ENCODE measurements around the gene HIP1R. TPM values are rescaled to one million over a fixed set of nuclear protein-coding genes. Genes with fewer than 3 reads are reported as not detected.

HIP1R gene
- total RNA-seq, 1 donor from 2014 or later = 77.4 TPM

GRCh38 chr12:122860040-122860853 is 25.0 kb downstream of the HIP1R start:
- peak; percentile 91 for DNase-seq (ENCODE audit: low spot score)

GRCh38 chr12:122860854-122861586 is 25.8 kb downstream of the HIP1R start:
- DNase-seq (ENCODE audit: low spot score) = no peak

- no peak for DNase-seq (ENCODE audit: low spot score)
Measured at GRCh38 chr12:122861587-122861970, 26.3 kb downstream of the HIP1R start.

DNA sequence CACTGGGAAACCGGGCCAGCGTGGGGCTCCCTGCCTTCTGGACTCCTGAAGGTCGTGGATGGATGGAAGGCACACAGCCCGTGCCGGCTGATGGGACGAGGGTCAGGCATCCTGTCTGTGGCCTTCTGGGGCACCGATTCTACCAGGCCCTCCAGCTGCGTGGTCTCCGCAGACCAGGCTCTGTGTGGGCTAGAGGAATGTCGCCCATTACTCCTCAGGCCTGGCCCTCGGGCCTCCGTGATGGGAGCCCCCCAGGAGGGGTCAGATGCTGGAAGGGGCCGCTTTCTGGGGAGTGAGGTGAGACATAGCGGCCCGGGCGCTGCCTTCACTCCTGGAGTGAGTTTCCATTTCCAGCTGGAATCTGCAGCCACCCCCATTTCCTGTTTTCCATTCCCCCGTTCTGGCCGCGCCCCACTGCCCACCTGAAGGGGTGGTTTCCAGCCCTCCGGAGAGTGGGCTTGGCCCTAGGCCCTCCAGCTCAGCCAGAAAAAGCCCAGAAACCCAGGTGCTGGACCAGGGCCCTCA is 26.9 kb downstream of the HIP1R start:
- no peak for DNase-seq (ENCODE audit: low spot score)

DNA sequence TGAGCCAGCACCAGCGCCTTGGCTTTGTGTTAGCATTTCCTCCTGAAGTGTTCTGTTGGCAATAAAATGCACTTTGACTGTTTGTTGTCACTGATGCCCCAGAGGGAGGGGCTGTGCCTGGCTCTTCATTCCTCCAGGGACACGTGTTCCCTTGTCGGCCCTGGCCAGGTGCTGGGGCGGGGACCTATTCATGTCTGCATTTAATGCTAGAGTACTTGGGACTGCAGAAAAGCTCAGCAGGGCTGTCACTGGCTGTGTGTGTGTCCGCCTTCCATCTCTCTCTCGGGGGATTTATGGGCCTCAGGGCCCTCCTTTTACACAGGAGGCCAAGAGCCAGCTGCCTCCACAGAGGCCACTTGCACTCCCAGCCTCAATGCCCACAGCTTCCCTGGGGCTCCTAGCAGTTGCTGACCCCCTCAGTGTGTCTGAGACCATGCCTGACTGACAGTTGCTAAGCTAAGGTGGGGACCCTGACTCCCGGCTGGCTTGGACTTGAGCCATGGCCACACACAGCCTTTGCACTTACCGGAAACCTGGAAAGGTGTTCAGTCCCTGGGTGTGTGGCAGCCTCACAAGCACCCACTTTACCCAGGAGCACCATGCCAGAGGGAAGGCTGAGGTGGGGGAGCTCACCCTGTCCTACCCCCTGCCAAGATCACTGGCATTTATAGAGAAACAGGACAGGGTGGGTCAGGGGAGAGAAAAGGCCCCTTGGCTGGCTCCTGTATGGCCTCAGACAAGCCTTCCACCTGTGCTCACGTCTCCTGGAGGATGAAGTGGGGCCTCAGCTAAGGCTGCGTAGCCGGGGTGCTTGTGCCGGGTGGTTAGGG is 27.8 kb downstream of the HIP1R start:
- DNase-seq (ENCODE audit: low spot score) = no peak

DNA sequence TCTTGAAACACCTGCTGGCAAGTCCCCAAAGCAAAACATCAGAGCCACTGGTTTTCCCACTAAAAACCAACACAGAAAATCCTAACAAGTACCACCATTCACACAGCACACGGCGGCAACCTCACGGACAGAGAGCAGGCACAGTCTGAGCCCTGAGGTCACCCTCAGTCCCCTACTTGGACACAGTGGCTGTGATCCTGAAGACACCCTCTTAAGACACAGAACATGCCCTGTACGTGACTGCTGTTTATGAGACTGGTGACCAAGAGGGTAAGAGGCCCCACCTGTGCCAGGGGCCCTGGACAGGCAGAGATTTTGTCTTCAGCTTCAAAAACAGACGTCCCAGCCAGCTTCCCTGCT is 29.6 kb downstream of the HIP1R start:
- DNase-seq (ENCODE audit: low spot score) = no peak

GRCh38 chr12:122865268-122866231 is 30.3 kb downstream of the HIP1R start:
- DNase-seq (ENCODE audit: low spot score) = no peak

DNA sequence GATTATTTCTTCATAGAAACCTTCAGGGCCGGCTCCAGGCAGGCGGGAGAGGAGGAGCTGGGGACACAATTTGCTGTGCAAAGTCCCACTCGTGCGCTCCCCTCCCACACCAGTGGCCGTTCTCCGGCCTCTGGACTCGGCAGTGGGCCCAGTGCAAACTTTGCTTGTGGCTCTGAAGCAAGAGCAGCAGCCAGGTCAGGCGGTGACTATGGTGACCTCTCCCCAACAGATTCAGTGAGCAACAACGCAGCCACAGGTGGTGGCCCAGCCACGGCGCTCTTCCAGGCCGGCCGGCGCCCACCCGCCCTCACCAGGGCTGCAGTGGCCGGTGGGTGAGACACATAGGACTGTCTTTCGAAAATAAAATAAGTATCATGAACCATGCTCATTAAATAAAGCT is 31.1 kb downstream of the HIP1R start:
- DNase-seq (ENCODE audit: low spot score) = no peak

DNA sequence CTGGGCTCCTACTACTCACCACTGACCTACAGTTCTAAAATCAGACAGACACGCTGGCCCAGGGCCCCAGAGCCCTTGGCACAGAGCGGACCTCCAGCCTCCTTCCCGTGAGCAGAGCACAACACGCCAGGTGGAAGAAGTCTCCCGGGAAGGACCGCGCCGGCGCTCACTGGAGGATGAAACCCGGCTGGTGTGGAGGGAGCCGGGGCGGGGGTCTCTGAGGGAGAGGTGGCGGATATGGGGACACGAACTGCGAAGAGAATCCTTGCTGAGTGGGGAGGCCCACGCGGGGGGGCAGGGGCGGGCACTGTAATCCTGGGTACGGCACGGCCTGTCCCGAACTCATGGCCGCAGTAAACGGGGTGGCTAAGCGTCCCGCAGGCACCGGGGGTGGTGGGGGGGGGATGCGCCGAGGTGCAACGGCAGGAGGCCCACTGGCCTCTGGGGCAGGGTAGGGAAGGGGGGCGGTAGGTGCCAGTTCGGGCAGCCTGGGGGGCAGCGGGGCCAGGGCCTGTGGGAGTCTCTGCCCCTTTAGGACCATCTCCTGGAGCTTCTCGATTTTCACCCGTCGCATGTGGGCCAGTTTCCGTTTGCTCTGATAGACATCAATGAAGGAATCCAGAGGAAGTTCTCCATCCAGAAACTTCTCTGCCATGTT is 31.8 kb downstream of the HIP1R start:
- no peak for DNase-seq (ENCODE audit: low spot score)

DNA sequence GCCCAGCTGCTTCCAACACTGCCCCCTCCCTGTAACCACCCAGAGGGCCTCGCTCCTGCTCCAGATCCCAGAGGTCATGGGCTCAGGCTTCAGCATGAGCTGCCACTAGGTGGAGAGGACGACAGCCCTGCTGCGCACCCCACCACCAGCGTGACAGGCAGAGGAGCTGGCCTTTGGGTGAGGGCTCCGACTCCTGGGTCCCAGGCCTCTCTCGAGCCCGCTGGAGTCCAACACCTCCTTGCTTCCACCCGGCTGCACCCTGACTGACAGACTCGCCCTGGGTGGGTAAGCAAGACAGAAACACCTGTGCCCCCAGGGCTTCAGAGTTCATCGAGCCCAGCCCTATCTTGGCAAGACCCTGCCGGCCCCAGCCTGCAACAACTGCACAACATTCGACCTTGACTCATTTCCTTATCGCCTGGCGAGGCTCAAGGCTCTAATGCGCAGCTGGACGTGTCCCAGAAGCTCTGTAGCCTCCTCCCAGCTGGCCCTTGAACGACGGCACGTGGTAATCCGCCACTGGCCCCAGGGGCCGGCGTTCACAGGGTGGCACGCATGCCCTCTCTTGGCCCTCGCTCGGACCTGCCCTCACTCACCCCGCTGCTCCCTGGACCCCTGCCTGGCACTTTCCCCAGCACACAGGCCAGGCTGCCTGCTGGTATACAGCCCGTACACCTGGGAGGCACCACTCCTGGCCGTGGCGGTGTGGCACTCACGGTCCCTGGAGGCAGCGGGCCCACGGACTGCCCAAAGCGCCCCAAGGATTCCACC is 32.6 kb downstream of the HIP1R start:
- DNase-seq (ENCODE audit: low spot score) = no peak

GRCh38 chr12:122868471-122869177 is 33.4 kb downstream of the HIP1R start:
- DNase-seq (ENCODE audit: low spot score) = no peak

DNA sequence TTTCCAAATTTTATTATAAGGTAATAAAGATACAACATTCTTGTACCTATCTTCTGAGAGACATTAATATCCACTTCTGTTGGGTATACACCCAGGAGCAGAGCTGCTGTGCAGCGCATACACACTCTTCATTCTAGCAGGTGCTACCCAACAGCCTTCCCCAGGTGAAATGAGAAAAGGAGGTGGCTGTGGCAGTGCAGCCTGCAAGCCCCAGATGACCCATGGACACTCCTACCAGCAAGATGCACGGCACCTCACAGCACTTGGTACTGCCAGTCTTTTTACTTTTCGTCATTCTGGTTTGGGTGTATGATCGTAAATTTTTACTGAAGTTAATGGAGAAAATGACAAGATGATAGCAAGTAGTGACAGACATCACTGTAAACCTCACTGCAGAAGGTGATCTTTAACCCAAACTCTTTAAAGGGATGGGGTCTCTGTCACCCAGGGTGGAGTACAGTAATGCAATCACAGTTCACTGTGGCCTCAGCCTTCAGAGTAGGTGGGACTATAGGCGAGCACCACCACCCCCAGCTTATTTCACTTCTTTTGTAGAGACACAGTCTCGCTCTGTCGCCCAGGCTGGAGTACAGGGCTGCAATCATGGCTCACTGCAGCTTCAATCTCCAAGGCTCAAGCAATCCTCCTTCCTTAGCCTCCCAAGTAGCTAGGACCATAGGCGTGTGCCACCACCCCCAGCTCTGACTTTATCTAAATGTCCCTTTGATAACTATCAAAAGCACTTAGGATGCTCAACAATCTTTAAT is 34.1 kb downstream of the HIP1R start:
- DNase-seq (ENCODE audit: low spot score) = no peak

DNA sequence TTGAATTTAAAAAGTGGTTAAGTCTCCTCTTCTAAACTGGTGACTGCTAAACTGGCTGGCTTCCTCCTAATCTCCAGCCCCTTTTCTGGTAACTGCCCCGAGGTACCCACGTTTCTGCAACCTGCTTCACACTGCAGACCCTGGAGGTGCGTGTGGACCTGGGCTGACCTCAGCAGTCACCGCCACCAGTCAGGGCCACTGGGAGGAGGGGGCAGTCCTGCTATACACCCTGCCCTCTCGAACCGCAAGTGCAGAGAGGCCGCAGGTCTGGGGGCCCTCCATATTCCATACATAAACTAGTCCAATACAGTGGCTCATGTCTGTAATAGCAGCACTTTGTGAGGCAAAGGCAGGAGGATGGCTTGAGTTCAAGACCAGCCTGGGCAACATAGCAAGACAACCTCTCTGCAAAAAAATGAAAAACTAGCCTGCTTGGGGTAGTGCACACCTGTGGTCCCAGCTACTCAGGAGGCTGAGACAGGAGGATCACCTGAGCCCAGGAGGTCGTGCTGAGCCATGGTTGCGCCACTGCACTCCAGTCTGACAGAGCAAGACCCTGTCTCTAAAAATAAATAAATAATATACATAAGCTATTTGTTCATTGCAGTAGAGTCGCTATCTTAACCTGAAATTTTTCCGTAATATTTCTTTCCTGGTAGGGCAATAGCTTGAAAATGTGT is 35.0 kb downstream of the HIP1R start:
- DNase-seq (ENCODE audit: low spot score) = no peak

- peak; percentile 70 for DNase-seq (ENCODE audit: low spot score)
Measured at GRCh38 chr12:122870867-122871664, 35.8 kb downstream of the HIP1R start.

GRCh38 chr12:122871851-122872780 is 36.9 kb downstream of the HIP1R start:
- peak; percentile 82 for DNase-seq (ENCODE audit: low spot score)

All from ureter (tissue), 1 donor.